Activated CD4-positive, alpha-beta T cell treated with anti-CD3 and anti-CD28 coated beads, Interleukin-2, amount 50 U/mL, for 1 hour (primary cell): ENCODE results near the gene NMT2.

Experiments used
- DNase-seq: peaks from one replicate; pipeline ENCODE4 v3.0.0-alpha.2; 2020

The NMT2 gene

DNA sequence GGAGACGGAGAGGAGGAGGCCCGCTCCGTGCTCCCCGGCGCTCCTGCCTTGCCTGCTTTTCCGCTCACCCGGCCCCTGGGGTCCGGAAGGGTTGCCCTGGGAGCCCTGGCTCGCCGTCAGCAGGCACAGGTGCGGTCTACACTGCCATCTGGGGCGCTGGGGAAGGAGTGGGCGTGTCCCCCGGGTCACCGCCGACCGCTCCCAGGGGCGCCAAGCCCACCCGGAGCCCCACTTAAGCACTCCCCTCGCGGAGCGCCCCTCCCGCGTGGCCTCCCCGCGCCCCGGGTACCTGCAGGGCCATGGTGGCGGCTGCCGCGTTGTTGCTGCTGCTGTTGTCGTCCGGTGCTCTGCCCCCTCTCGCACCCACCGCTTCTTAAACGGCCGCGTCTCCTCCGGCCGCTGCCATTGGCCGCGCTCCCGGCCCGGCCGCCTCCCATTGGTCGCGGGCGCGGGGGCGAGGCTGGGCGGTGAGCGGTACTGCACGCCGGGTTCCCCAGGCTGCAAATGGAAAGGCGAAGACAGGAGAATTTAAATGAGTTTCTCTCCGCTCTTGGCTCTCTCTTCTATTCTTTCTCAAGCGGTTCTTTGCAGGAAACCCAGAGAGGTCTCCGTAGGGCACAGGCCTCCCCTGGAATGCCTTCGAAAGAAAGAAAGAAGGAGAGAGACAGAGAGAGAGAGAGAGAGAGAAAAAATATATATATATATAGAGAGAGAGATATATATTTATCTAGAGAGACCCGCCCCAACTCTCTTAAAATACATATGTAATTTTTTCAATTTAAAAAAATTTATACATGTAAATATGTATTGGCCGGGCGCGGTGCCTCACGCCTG, 79.8 kb downstream of the NMT2 start, which contains the start of gene ACBD7:
Gene ACBD7, minus strand, starts transcription at position 349 of the 834 bp plus-strand sequence. Its CDS starts 48 bp downstream, at position 301.
- DNase-seq, result peak; percentile 73

DNA sequence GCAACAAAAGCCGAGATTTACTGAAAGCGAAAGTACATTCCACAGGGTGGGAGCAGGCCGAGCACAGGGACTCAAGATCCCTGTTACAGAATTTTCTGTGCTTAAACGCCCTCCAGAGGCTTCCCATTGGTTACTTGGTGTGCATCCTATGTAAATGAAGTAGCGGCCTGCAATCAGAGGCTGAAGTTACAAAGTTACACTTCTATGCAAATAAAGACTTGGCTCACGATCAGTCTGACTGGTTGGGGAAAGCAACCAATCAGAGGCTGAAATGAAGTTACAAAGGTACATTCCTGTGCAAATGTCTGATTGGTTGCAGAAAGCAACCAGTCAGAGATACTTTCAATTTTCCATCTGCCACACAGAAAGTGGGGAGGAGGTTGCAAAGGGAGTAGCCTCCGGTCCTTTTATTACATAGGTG, 84.0 kb downstream of the NMT2 start:
- DNase-seq, result no peak

- DNase-seq, result no peak
Measured at GRCh38 chr10:15083674-15084501, 84.6 kb downstream of the NMT2 start.

DNA sequence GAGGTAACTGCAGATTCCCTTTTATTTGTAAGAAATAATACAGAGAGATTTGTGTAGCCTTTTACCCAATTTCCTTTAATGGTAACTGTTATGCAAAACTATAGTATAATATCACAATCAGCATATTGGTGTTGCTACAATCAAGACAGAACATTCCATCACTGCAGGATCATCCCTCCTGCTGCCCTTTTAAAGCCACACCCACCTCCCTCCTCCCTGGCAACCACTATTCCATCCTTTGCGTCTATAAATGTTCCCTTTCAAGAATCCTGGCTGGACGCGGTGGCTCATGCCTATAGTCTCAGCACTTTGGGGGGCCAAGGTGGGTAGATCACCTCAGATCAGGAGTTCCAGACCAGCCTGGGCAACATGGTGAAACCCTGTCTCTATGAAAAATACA, 93.1 kb downstream of the NMT2 start:
- no peak for DNase-seq

DNA sequence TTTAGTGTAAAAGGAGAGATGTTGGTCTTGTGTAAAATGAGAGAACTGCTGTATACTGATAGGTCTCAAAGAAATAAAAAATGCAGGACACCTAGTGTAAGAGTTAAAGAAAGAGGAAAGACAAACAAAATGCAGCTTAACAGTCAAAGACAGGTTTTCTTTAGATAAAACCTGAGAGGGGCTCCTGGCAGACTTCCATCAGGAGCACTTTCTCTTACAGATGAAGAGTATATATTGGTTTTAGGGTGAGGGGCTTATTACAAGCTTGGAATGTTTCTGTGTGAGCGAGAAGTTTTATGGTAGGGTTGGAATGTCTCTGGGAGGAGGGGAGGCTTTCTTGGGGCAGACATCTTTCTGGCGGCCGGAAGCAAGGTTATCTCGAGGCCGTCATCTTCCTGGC, 96.1 kb downstream of the NMT2 start:
- no peak for DNase-seq

DNA sequence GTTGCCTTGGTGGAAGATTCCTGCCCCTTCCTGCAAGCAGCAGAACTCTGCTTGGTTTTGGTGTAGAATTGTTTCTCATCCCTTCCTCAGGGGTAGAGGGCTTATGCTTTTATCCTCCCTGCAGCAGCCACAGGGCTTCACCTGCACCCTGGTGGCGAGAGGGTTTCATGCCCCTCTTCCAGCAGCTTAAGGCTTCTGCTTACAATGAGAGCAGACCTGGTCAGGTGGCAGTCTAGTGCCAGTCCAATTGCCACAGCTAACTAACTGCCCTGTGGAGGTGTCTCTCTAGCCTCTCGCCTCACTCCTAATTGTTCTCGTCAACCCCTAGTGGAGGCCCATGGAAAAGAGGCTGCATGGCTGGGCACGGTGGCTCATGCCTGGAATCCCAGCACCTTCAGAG, 99.3 kb downstream of the NMT2 start:
- DNase-seq, result no peak

DNA sequence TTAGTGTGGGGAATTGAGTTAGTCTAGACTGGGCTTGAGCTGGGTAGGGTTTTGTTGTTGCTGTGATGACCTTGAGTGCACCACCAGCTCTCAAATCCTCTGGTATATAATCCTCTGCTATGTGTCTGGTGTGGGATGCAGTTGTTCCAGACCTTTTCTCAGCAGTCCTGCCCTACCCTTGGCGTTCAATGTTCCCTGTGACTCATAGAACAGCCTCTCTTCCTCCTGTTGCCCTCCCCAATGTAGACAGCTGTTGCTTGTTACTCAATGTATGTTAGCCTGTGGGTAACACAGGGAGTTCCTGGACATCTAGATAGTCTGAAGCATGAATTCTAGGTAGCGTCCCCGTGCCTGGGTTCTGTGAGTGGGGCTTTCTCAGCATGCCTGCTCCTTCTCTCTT, 99.7 kb downstream of the NMT2 start:
- DNase-seq, result no peak

GRCh38 chr10:15067154-15067553, 101.3 kb downstream of the NMT2 start:
- DNase-seq, result no peak

DNA sequence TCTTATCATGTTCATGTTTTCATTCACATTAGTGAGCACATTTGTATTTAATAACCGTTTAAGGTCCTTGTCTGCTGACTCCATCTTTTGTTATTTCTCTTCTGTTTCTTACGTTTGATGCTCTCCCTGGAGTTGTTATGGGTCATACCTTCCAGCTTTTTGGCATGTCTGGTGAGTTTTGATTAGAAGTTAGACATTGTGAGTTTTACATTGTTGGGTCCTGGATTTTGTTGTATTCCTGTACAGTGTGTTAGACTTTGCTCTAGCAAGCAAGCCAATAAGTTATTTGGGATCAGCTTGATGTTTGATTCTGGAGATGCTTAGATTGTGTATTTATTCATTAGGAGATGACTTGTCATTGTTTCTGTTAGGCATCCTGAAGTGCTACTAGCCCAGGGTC, 107.9 kb downstream of the NMT2 start:
- no peak for DNase-seq

GRCh38 chr10:15059914-15060313, 108.6 kb downstream of the NMT2 start:
- DNase-seq, result no peak

GRCh38 chr10:15058689-15059088, 109.8 kb downstream of the NMT2 start:
- no peak for DNase-seq
